GM12892 (cell line): ENCODE data around the gene ZFHX3.

ENCODE experiments used
- POLR2AphosphoS5 ChIP-seq: IDR thresholded peaks from 2 replicates; pipeline ENCODE4 v1.6.1; 2011; ENCODE audit warnings: low read depth, low read length, control low read depth
- TAF1 ChIP-seq: IDR thresholded peaks from 2 replicates; pipeline ENCODE4 v1.6.1; 2011; ENCODE audit warnings: low read depth, mild to moderate bottlenecking, control low read depth, low read length, borderline replicate concordance

GRCh38 chr16:72818236-72818845 lies 229.6 kb downstream of the ZFHX3 start:
- TF ChIP-seq TAF1 (no peak), POLR2AphosphoS5 (no peak)
